NT2/D1 (cell line): Measurements from ENCODE around the gene TRIM67.

ENCODE experiments used
- SUZ12 ChIP-seq: IDR thresholded peaks from 2 replicates; pipeline ENCODE4 v1.6.1; 2011; ENCODE audit not compliant: insufficient read length, insufficient read depth; ENCODE audit errors: extremely low read depth
- YY1 ChIP-seq: IDR thresholded peaks from 2 replicates; pipeline ENCODE4 v1.6.1; 2011; ENCODE audit not compliant: insufficient read length, insufficient read depth
- ZNF274 ChIP-seq: IDR thresholded peaks from 2 replicates; pipeline ENCODE4 v1.6.1; 2011; ENCODE audit warnings: mild to moderate bottlenecking, low read depth, low read length

DNA sequence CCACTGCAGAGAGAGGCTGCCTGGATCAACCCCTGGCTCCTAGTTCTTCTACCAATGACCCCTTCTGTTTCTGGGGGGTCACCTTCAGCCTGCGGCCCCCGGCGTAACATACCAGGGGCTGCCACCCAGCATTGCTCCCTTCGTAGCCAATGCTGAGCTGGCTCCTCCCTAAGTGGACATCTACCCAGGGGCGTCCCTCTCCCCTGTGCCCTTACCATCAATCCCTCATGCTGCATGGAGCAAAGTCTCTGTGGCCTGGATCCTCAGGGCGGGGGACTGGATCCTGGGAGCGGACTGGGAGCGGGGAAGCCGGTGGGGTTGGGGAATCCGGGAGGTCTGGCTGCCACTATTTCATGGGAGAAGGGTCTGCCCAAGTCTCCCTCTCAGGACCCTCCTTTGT is 28.6 kb downstream of the TRIM67 start:
- no peak for TF ChIP-seq SUZ12
- no peak for TF ChIP-seq ZNF274
- no peak for TF ChIP-seq YY1
